K562 (cell line): ENCODE measurements around the gene MGRN1. TPM values are rescaled to one million over a fixed set of nuclear protein-coding genes. Genes with fewer than 3 reads are reported as not detected.

ENCODE experiments used
- ATF4 ChIP-seq: fragments of 450-650 bp; formaldehyde crosslinking; IDR thresholded peaks from 2 replicates; pipeline ENCODE4 v1.4.0; 2022; ENCODE audit warnings: mild to moderate bottlenecking, moderate library complexity
- BRF1 ChIP-seq: IDR thresholded peaks from 3 replicates; pipeline ENCODE4 v1.6.1; 2011; ENCODE audit warnings: borderline replicate concordance, mild to moderate bottlenecking; ENCODE audit not compliant: insufficient read length; ENCODE audit errors: extremely low read depth
- CBX2 ChIP-seq: fragments of 200-600 bp; sonication (generic); IDR thresholded peaks from one replicate; pipeline ENCODE4 v1.6.1; 2012; ENCODE audit warnings: mild to moderate bottlenecking, low read length, inconsistent platforms; ENCODE audit not compliant: insufficient read depth, poor library complexity, severe bottlenecking
- IRF1 ChIP-seq: sonication (generic); formaldehyde crosslinking; IDR thresholded peaks from 2 replicates; pipeline ENCODE4 v1.8.0; 2022; ENCODE audit warnings: missing genetic modification reagents, mild to moderate bottlenecking, borderline replicate concordance
- STAG1 ChIP-seq: sonication (generic); formaldehyde crosslinking; IDR thresholded peaks from 2 replicates; pipeline ENCODE4 v1.5.0; 2020; ENCODE audit warnings: missing genetic modification reagents, borderline replicate concordance
- ZBTB1 ChIP-seq: sonication (generic); formaldehyde crosslinking; IDR thresholded peaks from 2 replicates; pipeline ENCODE4 v1.8.1; 2023; ENCODE audit warnings: missing genetic modification reagents, low read depth, mild to moderate bottlenecking, borderline replicate concordance
- ZNF282 ChIP-seq: sonication (generic); formaldehyde crosslinking; IDR thresholded peaks from 2 replicates; pipeline ENCODE4 v1.8.1; 2023; ENCODE audit warnings: missing genetic modification reagents
- polyA plus RNA-seq, 8 experiments: library from polyadenylated mRNA; depleted of rRNA in 4 of 8; stranded (reverse) in 5 of 8; unstranded in 3 of 8; fragments of >200 nt; fragmentation: Nextera tagmentation in 2 of 8; fragmentation: Illumina TruSeq in 1 of 8; extraction: Ambion mirVana in 2 of 8; extraction: Trizol in 1 of 8; gene quantifications; 2 replicates each; pipeline versions ENCODE4 v1.2.1 to v1.2.3, GENCODE V29; 2011 to 2014; ENCODE audit warnings: inconsistent platforms in 1 of 8, missing spikeins in 1 of 8
- total RNA-seq, 7 experiments: library from RNA; depleted of rRNA in 6 of 7; stranded (reverse); fragments of >200 nt in 6 of 7; fragmentation: Illumina TruSeq in 2 of 7; extraction: Trizol in 2 of 7; gene quantifications; 2 replicates each; pipeline versions ENCODE4 v1.2.1 to v1.2.3, GENCODE V29; 2011 to 2021; ENCODE audit warnings: low replicate concordance in 1 of 7
- TF ChIP-seq, protein P1 (sequence below): fragments of 200-600 bp; sonication (generic); IDR thresholded peaks from one replicate; pipeline ENCODE4 v1.6.1; 2012; ENCODE audit warnings: mild to moderate bottlenecking, low read depth, low read length, inconsistent platforms
- TF ChIP-seq, protein P2 (sequence below): fragments of 250-450 bp; sonication (Bioruptor Pico); IDR thresholded peaks from 2 replicates; pipeline ENCODE4 v1.5.0; 2020; ENCODE audit warnings: mild to moderate bottlenecking

The MGRN1 gene
- total and polyA plus RNA-seq, 9 of the 15 experiments (the other 6 are each of a cell fraction or from before 2014, with no cell fraction given): 0.15 to 37.9 (median 6.0) TPM

GRCh38 chr16:4624827-4625559 is 367 bp downstream of the MGRN1 start (continued):
- TF ChIP-seq, protein P1, sequence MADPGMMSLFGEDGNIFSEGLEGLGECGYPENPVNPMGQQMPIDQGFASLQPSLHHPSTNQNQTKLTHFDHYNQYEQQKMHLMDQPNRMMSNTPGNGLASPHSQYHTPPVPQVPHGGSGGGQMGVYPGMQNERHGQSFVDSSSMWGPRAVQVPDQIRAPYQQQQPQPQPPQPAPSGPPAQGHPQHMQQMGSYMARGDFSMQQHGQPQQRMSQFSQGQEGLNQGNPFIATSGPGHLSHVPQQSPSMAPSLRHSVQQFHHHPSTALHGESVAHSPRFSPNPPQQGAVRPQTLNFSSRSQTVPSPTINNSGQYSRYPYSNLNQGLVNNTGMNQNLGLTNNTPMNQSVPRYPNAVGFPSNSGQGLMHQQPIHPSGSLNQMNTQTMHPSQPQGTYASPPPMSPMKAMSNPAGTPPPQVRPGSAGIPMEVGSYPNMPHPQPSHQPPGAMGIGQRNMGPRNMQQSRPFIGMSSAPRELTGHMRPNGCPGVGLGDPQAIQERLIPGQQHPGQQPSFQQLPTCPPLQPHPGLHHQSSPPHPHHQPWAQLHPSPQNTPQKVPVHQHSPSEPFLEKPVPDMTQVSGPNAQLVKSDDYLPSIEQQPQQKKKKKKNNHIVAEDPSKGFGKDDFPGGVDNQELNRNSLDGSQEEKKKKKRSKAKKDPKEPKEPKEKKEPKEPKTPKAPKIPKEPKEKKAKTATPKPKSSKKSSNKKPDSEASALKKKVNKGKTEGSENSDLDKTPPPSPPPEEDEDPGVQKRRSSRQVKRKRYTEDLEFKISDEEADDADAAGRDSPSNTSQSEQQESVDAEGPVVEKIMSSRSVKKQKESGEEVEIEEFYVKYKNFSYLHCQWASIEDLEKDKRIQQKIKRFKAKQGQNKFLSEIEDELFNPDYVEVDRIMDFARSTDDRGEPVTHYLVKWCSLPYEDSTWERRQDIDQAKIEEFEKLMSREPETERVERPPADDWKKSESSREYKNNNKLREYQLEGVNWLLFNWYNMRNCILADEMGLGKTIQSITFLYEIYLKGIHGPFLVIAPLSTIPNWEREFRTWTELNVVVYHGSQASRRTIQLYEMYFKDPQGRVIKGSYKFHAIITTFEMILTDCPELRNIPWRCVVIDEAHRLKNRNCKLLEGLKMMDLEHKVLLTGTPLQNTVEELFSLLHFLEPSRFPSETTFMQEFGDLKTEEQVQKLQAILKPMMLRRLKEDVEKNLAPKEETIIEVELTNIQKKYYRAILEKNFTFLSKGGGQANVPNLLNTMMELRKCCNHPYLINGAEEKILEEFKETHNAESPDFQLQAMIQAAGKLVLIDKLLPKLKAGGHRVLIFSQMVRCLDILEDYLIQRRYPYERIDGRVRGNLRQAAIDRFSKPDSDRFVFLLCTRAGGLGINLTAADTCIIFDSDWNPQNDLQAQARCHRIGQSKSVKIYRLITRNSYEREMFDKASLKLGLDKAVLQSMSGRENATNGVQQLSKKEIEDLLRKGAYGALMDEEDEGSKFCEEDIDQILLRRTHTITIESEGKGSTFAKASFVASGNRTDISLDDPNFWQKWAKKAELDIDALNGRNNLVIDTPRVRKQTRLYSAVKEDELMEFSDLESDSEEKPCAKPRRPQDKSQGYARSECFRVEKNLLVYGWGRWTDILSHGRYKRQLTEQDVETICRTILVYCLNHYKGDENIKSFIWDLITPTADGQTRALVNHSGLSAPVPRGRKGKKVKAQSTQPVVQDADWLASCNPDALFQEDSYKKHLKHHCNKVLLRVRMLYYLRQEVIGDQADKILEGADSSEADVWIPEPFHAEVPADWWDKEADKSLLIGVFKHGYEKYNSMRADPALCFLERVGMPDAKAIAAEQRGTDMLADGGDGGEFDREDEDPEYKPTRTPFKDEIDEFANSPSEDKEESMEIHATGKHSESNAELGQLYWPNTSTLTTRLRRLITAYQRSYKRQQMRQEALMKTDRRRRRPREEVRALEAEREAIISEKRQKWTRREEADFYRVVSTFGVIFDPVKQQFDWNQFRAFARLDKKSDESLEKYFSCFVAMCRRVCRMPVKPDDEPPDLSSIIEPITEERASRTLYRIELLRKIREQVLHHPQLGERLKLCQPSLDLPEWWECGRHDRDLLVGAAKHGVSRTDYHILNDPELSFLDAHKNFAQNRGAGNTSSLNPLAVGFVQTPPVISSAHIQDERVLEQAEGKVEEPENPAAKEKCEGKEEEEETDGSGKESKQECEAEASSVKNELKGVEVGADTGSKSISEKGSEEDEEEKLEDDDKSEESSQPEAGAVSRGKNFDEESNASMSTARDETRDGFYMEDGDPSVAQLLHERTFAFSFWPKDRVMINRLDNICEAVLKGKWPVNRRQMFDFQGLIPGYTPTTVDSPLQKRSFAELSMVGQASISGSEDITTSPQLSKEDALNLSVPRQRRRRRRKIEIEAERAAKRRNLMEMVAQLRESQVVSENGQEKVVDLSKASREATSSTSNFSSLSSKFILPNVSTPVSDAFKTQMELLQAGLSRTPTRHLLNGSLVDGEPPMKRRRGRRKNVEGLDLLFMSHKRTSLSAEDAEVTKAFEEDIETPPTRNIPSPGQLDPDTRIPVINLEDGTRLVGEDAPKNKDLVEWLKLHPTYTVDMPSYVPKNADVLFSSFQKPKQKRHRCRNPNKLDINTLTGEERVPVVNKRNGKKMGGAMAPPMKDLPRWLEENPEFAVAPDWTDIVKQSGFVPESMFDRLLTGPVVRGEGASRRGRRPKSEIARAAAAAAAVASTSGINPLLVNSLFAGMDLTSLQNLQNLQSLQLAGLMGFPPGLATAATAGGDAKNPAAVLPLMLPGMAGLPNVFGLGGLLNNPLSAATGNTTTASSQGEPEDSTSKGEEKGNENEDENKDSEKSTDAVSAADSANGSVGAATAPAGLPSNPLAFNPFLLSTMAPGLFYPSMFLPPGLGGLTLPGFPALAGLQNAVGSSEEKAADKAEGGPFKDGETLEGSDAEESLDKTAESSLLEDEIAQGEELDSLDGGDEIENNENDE: no peak
- no peak for TF ChIP-seq ZNF282
- TF ChIP-seq CBX2: no peak
- TF ChIP-seq, protein P2, sequence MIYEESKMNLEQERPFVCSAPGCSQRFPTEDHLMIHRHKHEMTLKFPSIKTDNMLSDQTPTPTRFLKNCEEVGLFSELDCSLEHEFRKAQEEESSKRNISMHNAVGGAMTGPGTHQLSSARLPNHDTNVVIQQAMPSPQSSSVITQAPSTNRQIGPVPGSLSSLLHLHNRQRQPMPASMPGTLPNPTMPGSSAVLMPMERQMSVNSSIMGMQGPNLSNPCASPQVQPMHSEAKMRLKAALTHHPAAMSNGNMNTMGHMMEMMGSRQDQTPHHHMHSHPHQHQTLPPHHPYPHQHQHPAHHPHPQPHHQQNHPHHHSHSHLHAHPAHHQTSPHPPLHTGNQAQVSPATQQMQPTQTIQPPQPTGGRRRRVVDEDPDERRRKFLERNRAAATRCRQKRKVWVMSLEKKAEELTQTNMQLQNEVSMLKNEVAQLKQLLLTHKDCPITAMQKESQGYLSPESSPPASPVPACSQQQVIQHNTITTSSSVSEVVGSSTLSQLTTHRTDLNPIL (CRISPR knock-in tag): no peak
- TF ChIP-seq ZBTB1 (CRISPR knock-in tag): no peak
- TF ChIP-seq IRF1 (CRISPR knock-in tag): no peak
- TF ChIP-seq BRF1: no peak
- TF ChIP-seq STAG1 (CRISPR knock-in tag): no peak
- TF ChIP-seq ATF4 (CRISPR knock-in tag): no peak
